ENCODE measurements around the gene PCDHGA12.

GRCh38 chr5:141465351-141465750 is 35.0 kb downstream of the PCDHGA12 start:
- TF ChIP-seq CTCF (IDR thresholded peaks at IDR 0.05; ENCODE audit: low read length) = no peak
- no peak for TF ChIP-seq EZH2 (optimal IDR thresholded peaks at IDR 0.05; ENCODE audit: low read depth, low read length)
